Nephron (organoid): ENCODE data around the gene MAPK8IP2.
A peak's percentile ranks its signal among the peaks of the same experiment; 100 is the strongest.

Experiments
- H3K27ac Mint-ChIP-seq, 3 experiments: 2 replicates each; pipeline ENCODE4 v1.8.0; 2020; ENCODE audit warnings: mixed read lengths in 3 of 3, mild to moderate bottlenecking in 2 of 3, moderate library complexity in 1 of 3
- H3K27me3 Mint-ChIP-seq: 2 replicates; pipeline ENCODE4 v1.8.0; 2021; ENCODE audit warnings: low read depth, mild to moderate bottlenecking, moderate library complexity, mixed read lengths
- H3K36me3 Mint-ChIP-seq: 2 replicates; pipeline ENCODE4 v1.8.0; 2020; ENCODE audit warnings: low read depth, mixed read lengths
- H3K4me1 Mint-ChIP-seq: 2 replicates; pipeline ENCODE4 v1.8.0; 2020; ENCODE audit warnings: mixed read lengths
- H3K4me3 Mint-ChIP-seq, 3 experiments: 2 replicates each; pipeline ENCODE4 v1.8.0; 2020; ENCODE audit warnings: mild to moderate bottlenecking in 3 of 3, mixed read lengths in 3 of 3, moderate library complexity in 2 of 3
- H3K9me3 Mint-ChIP-seq: 2 replicates; pipeline ENCODE4 v1.8.0; 2020; ENCODE audit warnings: mixed read lengths
- TF ChIP-seq, protein P1 (sequence below), 3 experiments: fragments of 200-600 bp; sonication (generic); IDR thresholded peaks; one replicate each; pipeline ENCODE4 v1.5.0; 2021; ENCODE audit warnings: antibody characterized with exemption in 3 of 3; ENCODE audit not compliant: unreplicated experiment in 3 of 3

Gene MAPK8IP2

DNA sequence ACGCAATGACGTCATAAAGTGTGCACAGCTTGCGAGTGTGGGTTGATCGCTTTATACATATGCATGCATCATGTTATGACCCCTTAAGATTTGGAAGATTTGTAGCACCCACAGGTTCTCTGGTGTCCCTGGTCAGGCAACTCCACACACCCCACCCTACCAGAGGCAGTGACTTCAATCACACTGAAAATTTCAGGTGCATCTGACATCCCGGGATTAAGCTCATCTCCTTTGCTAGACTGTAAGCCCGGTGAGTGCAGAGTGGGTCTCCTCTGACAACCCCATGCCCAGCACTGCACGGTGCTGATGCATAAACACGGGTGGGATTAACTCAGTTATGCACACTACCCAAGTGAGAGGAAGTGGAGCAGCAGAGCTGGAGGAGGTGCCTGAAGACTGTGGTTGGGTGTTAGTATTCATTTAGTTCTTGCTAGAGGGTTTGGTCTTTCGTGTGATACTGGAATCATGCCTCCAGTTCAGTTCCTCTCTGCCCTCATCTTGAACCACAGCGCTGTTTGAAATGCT lies 20.8 kb downstream of the MAPK8IP2 start:
- Mint-ChIP-seq H3K27ac (peak overlapping the region in 1 of 3 experiments; percentile 86), H3K9me3 (no peaks in the 10 kb centered on the region), H3K4me1 (peaks cover 20% of the 10 kb centered on the region), H3K36me3 (no peaks in the 10 kb centered on the region), H3K4me3 (peak overlapping the region; percentile 45 to 52 (median 47)), H3K27me3 (peaks cover 13% of the 10 kb centered on the region)
- TF ChIP-seq, protein P1, sequence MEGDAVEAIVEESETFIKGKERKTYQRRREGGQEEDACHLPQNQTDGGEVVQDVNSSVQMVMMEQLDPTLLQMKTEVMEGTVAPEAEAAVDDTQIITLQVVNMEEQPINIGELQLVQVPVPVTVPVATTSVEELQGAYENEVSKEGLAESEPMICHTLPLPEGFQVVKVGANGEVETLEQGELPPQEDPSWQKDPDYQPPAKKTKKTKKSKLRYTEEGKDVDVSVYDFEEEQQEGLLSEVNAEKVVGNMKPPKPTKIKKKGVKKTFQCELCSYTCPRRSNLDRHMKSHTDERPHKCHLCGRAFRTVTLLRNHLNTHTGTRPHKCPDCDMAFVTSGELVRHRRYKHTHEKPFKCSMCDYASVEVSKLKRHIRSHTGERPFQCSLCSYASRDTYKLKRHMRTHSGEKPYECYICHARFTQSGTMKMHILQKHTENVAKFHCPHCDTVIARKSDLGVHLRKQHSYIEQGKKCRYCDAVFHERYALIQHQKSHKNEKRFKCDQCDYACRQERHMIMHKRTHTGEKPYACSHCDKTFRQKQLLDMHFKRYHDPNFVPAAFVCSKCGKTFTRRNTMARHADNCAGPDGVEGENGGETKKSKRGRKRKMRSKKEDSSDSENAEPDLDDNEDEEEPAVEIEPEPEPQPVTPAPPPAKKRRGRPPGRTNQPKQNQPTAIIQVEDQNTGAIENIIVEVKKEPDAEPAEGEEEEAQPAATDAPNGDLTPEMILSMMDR (IDR thresholded peaks at IDR 0.05; ENCODE audit: unreplicated experiment in 3 of 3): no peak

DNA sequence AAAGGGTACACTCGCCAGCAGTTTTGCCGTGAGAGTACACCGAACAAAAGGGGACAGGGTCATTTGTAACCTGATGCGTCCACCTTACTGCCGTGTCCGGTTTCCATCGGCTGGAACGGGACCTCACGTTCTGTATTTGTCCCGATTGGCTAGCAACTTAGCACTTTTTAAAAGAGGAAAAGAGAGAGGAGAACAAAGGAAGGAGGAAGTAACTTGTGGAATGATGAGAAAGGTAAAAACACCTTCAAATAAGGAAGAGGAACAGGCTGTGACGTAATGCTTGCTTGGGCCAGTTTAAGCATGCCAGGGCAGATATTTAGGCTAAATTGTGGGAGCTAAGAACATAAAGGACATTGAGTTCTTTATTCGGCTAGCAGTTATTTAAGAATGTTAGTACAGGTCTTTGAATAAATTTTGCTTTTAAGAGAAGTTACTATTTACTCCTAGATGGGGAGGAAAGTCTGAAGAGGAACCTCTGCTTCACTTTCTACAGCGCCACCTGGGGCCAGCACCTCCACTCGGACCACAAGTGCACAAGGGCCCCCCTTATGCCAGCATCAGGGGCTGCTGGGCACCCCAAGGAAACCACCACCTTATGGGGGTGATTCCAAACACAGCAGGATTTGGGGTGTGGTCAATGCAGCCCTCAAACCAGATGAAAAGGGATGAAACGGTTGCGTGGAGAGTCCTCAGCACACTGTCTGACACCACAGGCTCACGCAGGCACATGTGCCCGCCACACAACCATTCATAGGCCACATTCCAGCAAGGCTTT lies 21.5 kb downstream of the MAPK8IP2 start:
- TF ChIP-seq, protein P1 (IDR thresholded peaks at IDR 0.05; ENCODE audit: unreplicated experiment in 3 of 3): peak in 1 of 3 experiments; percentile 12
- H3K9me3 Mint-ChIP-seq: no peaks in the 10 kb centered on the region
- H3K4me1 Mint-ChIP-seq: peaks cover 20% of the 10 kb centered on the region
- H3K27ac Mint-ChIP-seq: peak overlapping the region in 2 of 3 experiments; percentile 37 to 86
- no peaks in the 10 kb centered on the region for H3K36me3 Mint-ChIP-seq
- H3K27me3 Mint-ChIP-seq: peaks cover 13% of the 10 kb centered on the region
- peak overlapping the region; percentile 7 to 52 (median 47) for H3K4me3 Mint-ChIP-seq

DNA sequence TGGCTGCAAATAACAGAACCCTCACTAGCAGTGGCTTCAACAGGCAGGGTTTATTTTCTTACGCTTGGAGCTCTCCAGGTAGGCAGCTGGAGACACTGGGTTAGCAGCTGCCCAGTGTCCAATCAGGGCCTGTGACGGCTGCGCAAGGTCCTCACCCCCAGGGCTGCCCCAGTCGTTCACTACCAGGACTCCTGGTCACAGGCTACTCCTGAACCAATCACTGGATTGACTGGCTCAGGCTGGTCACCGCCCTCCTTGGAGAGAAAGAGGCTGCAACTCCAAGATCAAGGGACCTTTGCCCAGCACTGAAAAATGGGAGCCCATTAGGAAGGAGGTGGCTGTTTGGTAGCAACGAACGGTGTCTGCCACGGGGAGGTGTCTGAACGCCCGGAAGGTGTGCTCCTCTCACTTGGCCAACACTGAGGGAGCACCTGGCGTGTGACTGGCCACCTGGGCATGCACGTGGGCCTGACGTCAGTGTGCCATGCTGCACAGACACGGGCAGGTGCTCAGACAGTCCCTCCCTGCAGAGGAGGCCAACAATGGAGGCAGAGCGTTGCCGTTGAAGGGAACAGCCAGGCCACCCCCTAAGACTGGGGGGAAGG lies 22.2 kb downstream of the MAPK8IP2 start:
- no peak overlapping the region for H3K4me3 Mint-ChIP-seq
- H3K9me3 Mint-ChIP-seq: no peaks in the 10 kb centered on the region
- H3K4me1 Mint-ChIP-seq: peaks cover 20% of the 10 kb centered on the region
- no peak overlapping the region for H3K27ac Mint-ChIP-seq
- no peaks in the 10 kb centered on the region for H3K36me3 Mint-ChIP-seq
- TF ChIP-seq, protein P1 (IDR thresholded peaks at IDR 0.05; ENCODE audit: unreplicated experiment in 3 of 3): no peak
- peaks cover 13% of the 10 kb centered on the region for H3K27me3 Mint-ChIP-seq

DNA sequence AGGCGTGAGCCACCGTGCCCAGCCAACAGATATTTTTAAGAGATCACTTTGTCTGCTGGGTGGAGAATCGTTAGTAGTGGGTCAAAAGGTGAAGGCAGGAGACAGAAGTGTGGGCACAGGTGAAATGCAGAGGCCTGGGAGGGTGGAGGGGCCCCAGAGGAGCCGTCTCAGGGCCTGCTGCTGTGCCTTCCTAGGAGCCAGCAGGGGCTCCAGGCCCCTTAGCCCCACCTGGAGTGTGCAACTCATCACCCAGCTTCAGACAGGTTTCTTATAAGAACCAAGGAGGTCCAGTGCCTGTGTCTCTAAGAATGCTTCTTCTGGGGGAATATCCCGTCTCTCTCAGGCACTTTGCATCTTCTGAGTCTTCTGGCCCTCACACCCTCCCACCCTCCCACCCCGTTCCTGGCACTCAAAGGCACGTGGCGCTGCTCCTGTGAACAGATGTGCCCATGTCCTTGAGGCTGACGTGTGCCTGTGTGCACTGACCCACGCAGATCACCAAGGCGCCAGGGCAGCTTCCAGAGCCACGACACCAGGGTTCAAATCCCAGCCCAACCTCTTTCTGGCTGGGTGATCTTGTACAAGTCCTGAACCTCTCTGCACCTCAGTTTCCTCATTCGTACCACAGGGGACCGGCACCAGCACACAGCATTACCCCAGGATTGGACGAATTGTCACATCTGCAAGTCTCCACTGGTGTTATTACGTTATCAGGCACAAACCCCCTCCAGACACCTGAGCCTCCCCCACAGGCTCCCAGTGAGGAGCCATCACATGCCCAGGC lies 23.9 kb downstream of the MAPK8IP2 start:
- Mint-ChIP-seq H3K4me1 (peaks cover 32% of the 10 kb centered on the region), H3K27ac (no peak overlapping the region), H3K4me3 (peak overlapping the region in 1 of 3 experiments; percentile 8), H3K27me3 (peaks cover 12% of the 10 kb centered on the region), H3K9me3 (no peaks in the 10 kb centered on the region), H3K36me3 (no peaks in the 10 kb centered on the region)
- TF ChIP-seq, protein P1 (IDR thresholded peaks at IDR 0.05; ENCODE audit: unreplicated experiment in 3 of 3): no peak

DNA sequence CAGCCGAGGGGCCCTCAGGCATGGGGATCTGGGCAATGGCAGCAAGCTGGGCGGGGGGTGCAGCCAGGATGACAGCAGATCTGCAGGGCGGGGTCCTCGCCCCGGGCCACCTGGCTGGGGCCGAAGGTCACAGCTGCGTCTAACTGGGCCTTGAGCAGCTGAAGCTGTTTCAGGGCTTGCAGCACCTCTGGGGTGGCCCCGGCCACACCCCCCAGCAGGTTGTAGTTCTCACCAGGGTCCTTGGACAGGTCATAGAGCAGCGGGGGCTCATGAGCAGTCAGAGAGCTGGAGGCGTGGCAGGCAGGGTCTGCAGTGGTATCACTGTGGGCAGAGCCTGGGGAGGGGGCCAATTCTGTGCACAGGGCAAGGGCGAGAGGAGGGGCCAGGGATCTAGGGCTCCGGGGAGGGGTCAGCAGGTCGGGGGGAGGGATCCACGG lies 24.6 kb downstream of the MAPK8IP2 start:
- no peak overlapping the region for H3K27ac Mint-ChIP-seq
- no peaks in the 10 kb centered on the region for H3K36me3 Mint-ChIP-seq
- H3K4me1 Mint-ChIP-seq: peaks cover 38% of the 10 kb centered on the region
- no peaks in the 10 kb centered on the region for H3K9me3 Mint-ChIP-seq
- peak overlapping the region in 1 of 3 experiments; percentile 11 for H3K4me3 Mint-ChIP-seq
- TF ChIP-seq, protein P1 (IDR thresholded peaks at IDR 0.05; ENCODE audit: unreplicated experiment in 3 of 3): no peak
- peaks cover 13% of the 10 kb centered on the region for H3K27me3 Mint-ChIP-seq
